K562 (cell line): ENCODE results near the gene LOXL4. TPM values are rescaled to one million over a fixed set of nuclear protein-coding genes. Genes with fewer than 3 reads are reported as not detected.

Experiments
- E2F1 ChIP-seq: sonication (generic); formaldehyde crosslinking; IDR thresholded peaks from 2 replicates; pipeline ENCODE4 v1.8.1; 2023; ENCODE audit warnings: mild to moderate bottlenecking, missing genetic modification reagents, moderate library complexity
- E2F8 ChIP-seq: fragments of 450-650 bp; IDR thresholded peaks from 2 replicates; pipeline ENCODE4 v1.7.1; 2018; ENCODE audit warnings: mild to moderate bottlenecking, low read depth; ENCODE audit not compliant: partially characterized antibody
- GTF2F1 ChIP-seq: IDR thresholded peaks from 2 replicates; pipeline ENCODE4 v1.6.1; 2011; ENCODE audit warnings: low read depth, low read length, improper control_type of control experiment
- RCOR1 ChIP-seq, 2 experiments: IDR thresholded peaks; 2 replicates each; pipeline ENCODE4 v1.6.1; 2012; ENCODE audit warnings: low read depth in 2 of 2, low read length in 2 of 2, borderline replicate concordance in 1 of 2, improper control_type of control experiment in 1 of 2
- RERE ChIP-seq: sonication (generic); formaldehyde crosslinking; IDR thresholded peaks from 2 replicates; pipeline ENCODE4 v1.8.0; 2023; ENCODE audit warnings: missing genetic modification reagents, mild to moderate bottlenecking, borderline replicate concordance
- USF2 ChIP-seq: sonication (generic); formaldehyde crosslinking; IDR thresholded peaks from 2 replicates; pipeline ENCODE4 v1.5.0; 2020; ENCODE audit warnings: missing genetic modification reagents
- polyA plus RNA-seq, 8 experiments: library from polyadenylated mRNA; depleted of rRNA in 4 of 8; stranded (reverse) in 5 of 8; unstranded in 3 of 8; fragments of >200 nt; fragmentation: Nextera tagmentation in 2 of 8; fragmentation: Illumina TruSeq in 1 of 8; extraction: Ambion mirVana in 2 of 8; extraction: Trizol in 1 of 8; gene quantifications; 2 replicates each; pipeline versions ENCODE4 v1.2.1 to v1.2.3, GENCODE V29; 2011 to 2014; ENCODE audit warnings: inconsistent platforms in 1 of 8, missing spikeins in 1 of 8
- total RNA-seq, 7 experiments: library from RNA; depleted of rRNA in 6 of 7; stranded (reverse); fragments of >200 nt in 6 of 7; fragmentation: Illumina TruSeq in 2 of 7; extraction: Trizol in 2 of 7; gene quantifications; 2 replicates each; pipeline versions ENCODE4 v1.2.1 to v1.2.3, GENCODE V29; 2011 to 2021; ENCODE audit warnings: low replicate concordance in 1 of 7

The LOXL4 gene
- total and polyA plus RNA-seq, 9 of the 15 experiments (the other 6 are each of a cell fraction or from before 2014, with no cell fraction given), result 0.03 to 0.35 (median 0.05) TPM; not detected in 3

GRCh38 chr10:98307916-98308541, 40.0 kb upstream of the LOXL4 start (continued):
- TF ChIP-seq RERE (CRISPR knock-in tag) (no peak), E2F8 (no peak), GTF2F1 (no peak), RCOR1 (IDR thresholded peaks at IDR 0.05; ENCODE audit: borderline replicate concordance in 1 of 2, low read depth in 2 of 2, low read length in 2 of 2) (no peak), E2F1 (CRISPR knock-in tag) (no peak), USF2 (CRISPR knock-in tag) (no peak)
